TTC549 (cell line): ENCODE measurements around the gene PRDX4.
"Not testable (repeated sequence)": the region's sequence is repeated elsewhere in the genome, so short reads cannot be mapped to it uniquely, and the experiment has no call there.

Source experiments
- FAIRE-seq: peaks from 2 replicates; lab custom pipeline; 2012; peaks lifted over from hg19 to GRCh38; lab: Jason Lieb, UNC

PRDX4 gene

GRCh38 chrX:23676486-23676885 lies 9.2 kb downstream of the PRDX4 start:
- FAIRE-seq = not testable (repeated sequence)

DNA sequence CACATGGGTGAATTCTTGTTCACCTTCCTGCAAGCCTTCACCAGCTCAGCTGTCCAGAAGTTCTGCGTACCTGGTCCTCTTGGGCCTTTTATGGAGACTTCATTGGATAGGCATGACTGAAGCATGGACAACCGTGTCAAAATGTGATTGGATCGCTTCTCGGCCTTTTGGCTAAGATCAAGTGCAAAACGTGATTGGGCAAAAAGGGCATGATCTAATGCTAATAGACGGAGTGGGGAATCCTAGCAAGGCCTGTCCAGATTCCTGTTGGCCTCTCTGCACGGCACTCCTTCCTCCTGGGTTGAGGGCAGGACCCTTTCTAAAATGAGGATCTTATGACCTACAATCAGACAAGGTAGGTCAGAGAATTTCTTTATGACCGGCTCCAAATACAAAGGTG lies 24.9 kb downstream of the PRDX4 start:
- FAIRE-seq = no peak

- FAIRE-seq = no peak
Observed at GRCh38 chrX:23694606-23695005, 27.3 kb downstream of the PRDX4 start.

DNA sequence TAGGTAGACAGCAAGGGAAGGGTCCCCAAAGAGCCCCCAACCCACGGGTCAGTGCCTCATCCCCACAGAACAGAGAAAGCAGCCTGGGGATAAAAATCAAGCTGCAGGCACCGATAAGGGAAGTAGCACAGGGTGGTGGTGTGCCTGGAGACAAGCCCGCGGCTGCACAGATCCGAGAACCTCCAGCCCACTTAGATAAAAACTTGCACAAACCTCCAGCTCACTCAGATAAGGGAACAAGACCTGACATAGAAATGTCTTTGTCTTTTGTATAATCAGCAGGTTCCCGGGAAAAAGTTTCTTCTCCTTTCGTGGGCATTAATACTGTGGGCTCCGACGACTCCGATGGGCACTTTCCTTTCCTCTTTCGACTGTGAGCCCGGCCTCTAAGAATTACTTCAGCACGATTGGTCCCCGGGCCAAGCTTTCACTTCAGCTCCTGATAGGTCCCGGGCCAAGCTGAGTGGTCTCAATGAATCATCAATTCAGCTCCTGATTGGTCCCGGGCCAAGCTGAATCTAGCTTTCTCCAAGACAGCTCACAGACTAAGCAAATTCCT lies 32.4 kb downstream of the PRDX4 start:
- FAIRE-seq = no peak

- no peak for FAIRE-seq
Observed at GRCh38 chrX:23704673-23705206, 37.4 kb downstream of the PRDX4 start.

- no peak for FAIRE-seq
Observed at GRCh38 chrX:23705235-23705634, 37.9 kb downstream of the PRDX4 start.

- FAIRE-seq = no peak
Observed at GRCh38 chrX:23720117-23720677, 52.9 kb downstream of the PRDX4 start.

- no peak for FAIRE-seq
Observed at GRCh38 chrX:23726191-23726590, 58.9 kb downstream of the PRDX4 start.

DNA sequence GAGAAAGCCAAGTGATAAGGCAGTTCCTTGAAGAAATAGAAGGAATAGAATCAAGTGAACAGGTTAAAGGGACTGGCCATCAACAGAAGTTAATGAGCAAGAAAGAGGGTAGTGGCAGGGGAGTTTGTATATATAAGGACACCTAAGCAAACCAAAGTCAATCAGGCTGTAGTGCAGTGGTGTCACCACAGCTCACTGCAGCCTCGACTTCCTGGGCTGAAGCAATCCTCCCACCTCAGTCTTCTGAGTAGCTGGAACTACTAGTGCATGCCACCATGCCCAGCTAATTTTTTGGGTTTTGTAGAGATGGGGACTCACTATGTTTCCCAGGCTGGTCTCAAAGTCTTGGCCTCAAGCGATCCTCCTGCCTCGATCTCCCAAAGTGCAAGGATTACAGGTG lies 59.9 kb downstream of the PRDX4 start:
- no peak for FAIRE-seq

- no peak for FAIRE-seq
Observed at GRCh38 chrX:23729214-23729613, 61.9 kb downstream of the PRDX4 start.

DNA sequence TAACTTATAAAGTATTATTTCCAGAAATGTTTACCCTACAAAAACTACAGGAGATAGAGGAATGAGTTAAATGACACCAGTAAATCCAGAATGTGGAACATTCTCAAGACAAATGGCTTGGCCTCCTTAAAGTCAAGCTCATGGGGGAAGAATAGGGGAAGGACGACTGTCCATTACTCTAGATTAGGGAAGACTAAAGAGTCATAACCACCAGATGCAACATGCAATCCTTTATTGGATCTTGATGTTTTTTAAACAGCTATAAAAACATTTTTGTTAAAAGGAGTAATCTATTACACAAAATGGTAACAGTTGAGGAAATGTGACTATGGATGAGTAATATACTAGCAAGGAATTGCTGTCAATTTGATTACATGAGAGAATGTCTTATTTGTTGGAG lies 64.7 kb downstream of the PRDX4 start:
- no peak for FAIRE-seq

DNA sequence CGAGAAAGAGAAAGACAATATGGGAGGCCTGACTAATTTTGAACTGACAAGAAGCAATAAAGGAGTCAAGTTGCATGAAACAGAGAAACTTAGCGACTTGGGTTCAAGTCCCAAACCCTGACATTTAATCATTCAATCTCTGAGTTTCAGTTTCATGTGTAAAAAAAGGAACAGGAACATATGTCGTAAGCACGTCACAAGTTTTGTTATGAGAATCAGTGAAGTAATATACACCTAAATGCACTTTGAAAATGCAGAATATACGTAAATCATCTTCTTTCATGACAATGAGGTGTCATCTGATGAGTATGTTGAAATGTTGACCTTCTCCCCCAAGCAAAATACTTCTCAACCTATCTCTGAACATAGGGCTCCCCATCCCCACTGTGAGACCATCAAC lies 65.4 kb downstream of the PRDX4 start:
- no peak for FAIRE-seq
